Measurements from ENCODE around the gene CTNND2.
"Not testable (repeated sequence)": the region's sequence is repeated elsewhere in the genome, so short reads cannot be mapped to it uniquely, and the experiment has no call there.

The CTNND2 gene

DNA sequence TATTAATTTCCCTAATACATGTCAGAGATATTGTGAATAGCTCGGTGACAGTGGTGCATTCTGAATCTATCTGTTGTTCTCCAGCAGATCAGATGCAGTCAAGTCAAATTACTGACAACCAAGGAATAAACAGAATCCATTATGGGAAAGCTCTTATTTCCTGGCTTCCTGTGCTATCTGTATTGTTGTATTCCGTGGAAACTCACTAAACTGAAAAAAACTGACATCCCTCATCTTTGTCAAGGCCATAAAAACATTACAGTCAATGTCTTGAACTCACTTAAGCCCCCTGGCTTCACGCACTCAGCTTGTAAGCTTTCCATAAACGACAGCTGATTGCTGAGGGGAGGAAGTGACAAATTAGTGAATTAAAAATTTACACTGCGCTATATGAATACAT, 245.9 kb downstream of the CTNND2 start:
- DNase-seq = no peak

DNA sequence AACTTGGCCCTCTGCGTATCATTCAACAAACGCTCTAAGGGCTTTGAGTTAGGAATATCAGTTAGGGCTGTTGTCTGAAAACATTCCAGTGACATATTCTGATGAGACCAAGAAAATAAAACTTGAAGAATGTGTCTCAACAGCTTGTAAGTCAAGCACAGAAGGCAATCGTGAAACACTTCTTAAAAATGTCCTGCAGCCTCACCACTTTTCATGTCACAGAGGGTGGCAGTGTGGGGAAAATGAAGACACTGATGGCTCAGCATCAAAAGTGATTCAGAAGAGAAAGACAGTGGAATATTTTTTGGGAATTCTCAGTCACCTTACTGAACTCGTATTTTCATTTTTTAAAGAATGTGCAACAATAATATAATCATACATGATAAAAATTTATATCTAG, 247.3 kb downstream of the CTNND2 start:
- no peak for DNase-seq

DNA sequence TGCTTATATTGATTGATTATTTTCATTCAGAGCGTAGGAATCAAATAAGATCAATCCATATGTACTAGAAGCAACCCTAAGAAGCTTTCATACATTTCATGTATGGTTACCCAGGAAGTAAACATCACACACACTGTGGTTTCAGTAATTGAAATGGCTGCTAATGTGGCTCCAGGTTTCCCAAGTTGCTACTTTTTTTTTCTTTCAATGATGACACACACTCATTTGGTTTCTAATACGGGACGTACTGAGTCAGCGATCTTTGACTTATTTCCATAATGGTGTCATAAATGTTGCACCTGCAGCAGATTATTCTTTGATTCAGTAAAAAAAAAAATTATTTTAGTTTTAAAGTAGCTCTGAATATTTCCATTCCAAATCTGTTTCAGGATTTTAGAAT, 248.6 kb downstream of the CTNND2 start:
- no peak for DNase-seq

DNA sequence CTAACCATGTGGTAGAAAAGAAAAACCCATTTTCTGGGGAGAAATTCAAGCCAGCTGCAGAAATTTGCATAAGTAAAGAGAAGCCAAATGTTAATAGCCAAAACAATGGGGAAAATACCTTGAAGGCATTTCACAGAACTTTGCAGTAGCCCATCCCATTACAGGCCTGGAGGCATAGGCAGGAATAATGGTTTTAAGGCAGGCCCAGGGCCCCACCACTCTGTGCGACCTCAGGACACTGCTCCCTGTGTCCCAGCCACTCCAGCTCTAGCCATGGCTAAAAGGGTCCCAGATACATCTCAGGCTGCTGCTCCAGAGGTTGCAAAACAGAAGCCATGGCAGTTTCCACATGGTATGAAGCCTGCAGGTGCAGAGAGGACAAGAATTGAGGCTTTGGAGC, 253.3 kb downstream of the CTNND2 start:
- DNase-seq = no peak

GRCh38 chr5:11646141-11646540, 258.1 kb downstream of the CTNND2 start:
- DNase-seq = no peak

DNA sequence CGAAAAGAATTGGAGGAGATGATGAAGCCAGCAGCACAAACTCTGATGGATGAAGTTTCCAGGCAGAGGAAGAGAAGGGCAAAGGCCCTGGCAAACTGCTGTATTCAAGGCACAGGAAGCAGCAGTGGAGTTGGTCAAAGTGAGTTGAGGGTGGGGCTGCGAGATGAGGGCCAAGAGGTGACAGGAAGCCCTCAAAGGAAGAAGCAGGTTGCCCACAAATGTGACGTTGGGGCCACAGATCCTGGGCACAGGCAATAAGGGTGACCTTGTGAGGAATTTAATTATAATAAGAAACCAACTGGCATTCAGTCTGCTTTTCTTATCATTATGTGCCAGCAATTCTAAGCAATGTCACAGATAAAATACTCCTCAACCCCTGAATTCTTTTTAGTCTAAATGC, 261.8 kb downstream of the CTNND2 start:
- no peak for DNase-seq

GRCh38 chr5:11640158-11640873, 263.9 kb downstream of the CTNND2 start:
- DNase-seq = no peak

- no peak for DNase-seq
Measured at GRCh38 chr5:11622785-11623184, 281.5 kb downstream of the CTNND2 start.

DNA sequence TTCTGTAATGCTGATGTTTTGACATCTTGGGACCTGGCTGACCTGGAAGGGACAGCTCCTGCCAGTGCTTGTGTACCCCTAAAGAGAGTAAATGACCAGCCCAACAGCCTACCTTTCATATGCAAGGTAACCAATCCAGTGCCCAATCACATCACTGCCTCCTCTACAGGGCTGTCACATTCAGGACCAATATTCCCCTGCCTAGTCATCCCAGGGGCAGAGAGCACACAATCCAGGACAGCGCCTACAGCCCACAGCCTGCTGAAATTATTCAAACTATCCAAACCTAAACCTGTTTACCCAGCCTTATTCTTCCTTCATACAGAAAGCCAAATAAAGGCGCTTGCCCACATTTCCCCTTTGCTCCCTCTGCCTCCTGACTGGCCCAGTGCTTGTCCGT, 284.1 kb downstream of the CTNND2 start:
- no peak for DNase-seq

DNA sequence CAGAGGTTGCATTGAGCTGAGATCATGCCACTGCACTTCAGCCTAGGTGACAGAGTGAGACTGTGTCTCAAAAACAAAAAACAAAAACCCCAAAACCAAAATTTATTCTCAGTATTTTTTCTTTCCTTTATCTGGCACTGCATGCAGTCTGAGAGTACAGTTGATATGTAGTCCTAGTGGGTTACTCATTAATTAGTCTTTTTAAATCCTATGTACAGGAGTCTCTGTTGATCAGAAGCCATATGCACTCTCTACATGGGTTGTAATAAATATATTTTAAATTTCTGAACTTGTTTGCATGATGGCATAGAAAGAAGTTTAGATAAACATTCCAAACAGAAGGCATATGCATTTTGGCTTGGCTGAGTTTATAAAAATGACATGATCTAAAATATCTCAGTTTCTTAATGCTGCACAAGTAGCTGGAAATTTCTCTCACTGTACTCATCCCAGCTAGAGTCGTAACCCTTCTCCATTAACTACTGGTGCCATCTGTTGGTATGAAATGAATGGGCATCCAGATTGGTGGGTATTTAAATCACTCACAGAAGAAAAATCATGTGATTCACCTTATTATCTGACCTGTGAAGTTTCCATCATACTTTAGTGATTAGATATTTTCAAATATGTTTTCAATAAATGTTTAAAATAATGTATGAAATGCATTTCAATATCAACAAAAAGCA, 284.8 kb downstream of the CTNND2 start:
- no peak for DNase-seq

DNA sequence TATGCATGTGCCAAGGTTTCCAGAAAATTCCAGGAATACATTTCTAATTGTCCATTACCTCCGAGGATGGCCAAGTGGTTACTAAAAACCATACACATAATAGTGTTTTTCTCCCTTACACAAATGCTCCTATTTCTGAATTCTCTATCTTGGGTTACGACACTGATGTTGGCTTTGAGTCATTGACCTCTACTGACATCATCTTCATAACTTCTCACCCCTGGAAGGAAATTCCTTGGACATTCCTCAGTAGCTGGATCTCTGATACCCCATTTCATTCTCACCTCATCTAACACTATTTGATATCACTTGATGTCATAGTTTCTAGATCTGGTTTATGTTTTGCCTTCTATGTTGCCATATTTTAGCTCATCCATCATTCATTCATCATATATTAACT, 287.2 kb downstream of the CTNND2 start:
- no peak for DNase-seq

GRCh38 chr5:11616624-11617023, 287.6 kb downstream of the CTNND2 start:
- DNase-seq = not testable (repeated sequence)

- DNase-seq = no peak
Measured at GRCh38 chr5:11611011-11611410, 293.2 kb downstream of the CTNND2 start.

DNA sequence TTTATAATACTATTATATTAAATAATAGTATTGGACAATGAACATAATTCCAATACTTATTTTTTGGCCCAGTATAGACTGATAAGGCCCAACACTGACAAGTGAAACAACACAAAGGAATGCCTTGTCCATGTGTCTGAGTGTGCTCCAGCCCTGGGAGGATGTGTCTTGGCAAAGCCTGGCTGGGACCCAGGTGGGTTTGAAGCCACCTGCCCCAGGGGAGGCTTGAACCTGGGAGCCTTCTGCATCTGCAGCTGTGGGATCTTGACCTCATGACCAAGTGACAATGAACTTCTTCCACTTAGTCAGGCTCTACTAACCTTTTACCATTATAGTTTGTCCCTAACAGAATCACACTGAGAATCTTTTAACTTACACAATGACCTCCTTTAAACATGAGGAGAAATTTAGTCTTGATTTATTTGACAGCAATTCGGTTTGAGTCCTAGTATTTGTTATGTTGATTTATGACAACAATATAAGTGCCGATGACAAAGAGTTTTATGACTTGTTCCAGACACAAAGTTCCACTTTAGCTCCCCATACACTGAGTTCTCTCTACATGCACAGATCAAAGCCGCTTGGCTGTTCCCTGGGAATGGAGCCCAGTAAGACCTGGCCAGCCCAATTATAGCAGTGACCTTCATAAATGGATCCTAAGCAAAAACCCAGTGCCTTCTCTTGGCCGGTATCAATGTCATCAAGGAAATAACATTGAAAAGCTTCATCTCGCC, 294.5 kb downstream of the CTNND2 start:
- no peak for DNase-seq

DNA sequence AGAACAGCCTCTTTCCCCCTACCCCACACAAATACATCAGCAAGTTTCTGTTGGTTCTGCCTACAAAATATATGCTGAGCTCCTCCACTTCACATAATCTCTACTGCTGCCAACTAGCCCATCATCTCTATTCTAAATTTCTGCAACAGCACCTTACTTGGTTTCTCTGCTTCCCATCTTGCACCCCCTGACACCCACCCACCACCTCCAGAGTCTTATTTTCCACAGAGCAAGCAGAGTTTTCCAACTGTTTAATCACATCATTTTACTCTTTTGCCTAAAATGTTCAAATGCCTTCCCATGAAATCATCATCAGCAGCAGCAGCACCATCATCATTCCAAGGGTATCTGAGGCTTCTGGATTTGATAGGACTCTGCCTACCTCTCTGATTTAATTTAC, 295.7 kb downstream of the CTNND2 start:
- no peak for DNase-seq

- DNase-seq = no peak
Measured at GRCh38 chr5:11607944-11608483, 296.2 kb downstream of the CTNND2 start.

DNA sequence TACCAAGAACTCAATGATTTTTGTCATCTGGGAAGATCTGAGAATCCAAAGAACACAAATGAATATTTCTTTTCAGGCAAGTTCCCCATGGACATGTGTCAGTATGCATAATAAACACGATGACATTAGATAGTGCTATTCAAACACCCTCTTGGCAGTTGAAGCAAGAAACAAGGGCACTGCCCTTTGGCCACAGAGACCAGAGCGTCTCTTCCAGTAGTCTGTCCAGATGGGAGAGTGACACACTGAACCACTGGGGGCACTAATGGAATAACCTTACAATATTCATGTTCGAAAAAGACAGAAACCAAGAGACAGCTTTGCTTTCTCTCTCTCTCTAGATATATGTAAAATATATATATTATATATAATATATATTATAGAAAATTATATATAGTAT, 301.9 kb downstream of the CTNND2 start:
- DNase-seq = no peak

- DNase-seq = no peak
Measured at GRCh38 chr5:11599499-11599898, 304.7 kb downstream of the CTNND2 start.

GRCh38 chr5:11596657-11597071, 307.6 kb downstream of the CTNND2 start:
- no peak for DNase-seq

DNA sequence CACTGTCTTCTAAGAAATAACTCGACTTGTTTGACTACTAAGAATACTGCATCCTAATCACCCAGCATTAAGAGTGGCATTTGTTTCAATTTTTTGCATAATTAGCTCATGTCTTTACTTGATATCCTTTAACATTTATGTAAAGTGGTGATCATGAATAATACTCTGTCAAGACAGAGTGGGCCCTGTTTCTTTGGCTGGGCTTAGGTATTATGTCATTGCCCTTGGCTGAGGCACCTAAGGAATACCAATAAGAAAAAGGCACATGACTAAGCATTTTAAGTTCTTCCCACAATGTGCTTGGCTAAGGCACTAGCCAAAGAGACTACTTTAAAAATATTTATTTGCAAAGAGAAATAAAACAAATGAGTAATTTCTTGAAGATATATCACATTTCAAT, 308.1 kb downstream of the CTNND2 start:
- DNase-seq = no peak

DNA sequence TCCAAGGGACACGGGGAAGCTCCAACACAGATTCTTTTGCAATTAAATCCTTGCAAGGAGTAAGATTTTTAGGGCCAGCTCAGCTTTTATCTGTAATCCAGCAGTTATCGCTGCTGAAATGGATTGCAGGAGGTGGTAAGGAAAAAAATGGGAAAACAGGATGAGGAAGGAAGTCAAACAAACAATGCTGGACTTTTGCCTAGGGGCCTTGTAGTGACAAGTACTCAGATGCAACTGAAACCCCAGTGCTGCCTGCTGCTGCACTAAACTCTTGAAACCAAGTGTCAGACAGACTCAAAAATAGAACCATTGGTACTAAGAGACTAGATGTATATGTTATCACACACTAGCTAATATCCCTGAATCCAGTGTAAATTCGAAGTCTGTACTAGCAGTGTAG, 309.2 kb downstream of the CTNND2 start:
- no peak for DNase-seq

- DNase-seq = no peak
Measured at GRCh38 chr5:11594021-11594420, 310.2 kb downstream of the CTNND2 start.

DNA sequence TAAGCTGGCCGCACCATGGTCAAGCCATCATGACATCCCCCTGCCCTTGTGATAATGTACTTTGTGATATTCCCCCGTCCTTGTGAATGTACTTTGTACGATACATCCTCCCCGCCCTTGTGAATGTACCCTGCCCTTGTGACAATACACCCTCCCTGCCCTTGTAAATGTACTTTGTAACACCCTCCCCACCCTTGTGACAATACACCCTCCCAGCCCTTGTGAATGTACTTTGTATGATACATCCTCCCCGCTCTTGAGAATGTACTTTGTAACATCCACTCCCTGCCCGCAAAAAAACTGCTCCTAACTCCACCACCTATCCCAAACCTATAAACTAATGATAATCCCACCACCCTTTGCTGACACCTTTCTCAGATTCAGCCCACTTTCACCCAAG, 313.8 kb downstream of the CTNND2 start:
- no peak for DNase-seq

DNA sequence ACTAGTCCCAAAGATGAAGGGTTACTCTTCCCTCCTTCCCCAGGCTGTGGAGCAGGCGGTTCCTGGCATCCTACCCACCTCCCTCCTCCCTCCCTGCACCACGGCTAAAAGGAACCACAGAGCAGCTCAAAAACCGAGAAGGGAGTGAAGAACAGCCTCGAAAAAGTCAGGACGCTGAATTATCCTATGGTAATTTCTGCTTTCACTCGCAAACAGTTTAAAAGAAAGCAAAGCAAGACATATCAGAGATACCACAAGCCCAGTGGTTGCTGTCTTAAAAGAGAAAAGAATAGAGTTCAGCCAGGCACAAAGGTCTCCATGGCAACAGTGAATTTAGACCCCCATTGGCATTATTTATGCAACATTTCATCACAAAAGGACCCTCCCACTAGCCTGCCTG, 315.4 kb downstream of the CTNND2 start:
- no peak for DNase-seq

All from activated CD4-positive, alpha-beta T cell treated with anti-CD3 and anti-CD28 coated beads for 1 hour (primary cell).